ENCODE data around the gene ABTB2.

DNA sequence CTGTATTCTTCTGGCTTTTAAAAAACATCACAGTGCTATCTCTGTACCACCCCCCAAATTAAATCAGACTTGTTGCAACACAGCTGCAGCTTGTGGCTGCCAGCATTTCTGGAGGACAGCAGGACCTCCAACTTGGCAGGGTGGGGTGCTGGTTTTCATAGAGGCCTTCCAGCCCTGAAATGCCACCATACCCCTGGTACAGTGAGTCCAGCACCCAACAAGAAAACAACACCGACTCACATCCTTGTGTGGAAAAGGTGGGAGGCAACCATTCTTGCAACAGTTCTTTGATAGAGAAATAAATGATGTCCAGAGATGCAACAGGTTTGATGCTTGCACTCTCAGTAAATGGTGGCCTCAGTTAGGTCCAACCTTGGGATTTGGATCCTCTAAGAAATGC, 96.0 kb downstream of the ABTB2 start:
- TF ChIP-seq POLR2A (IDR thresholded peaks at IDR 0.05) = no peak
- no peak for TF ChIP-seq CTCF (IDR thresholded peaks at IDR 0.05)

Data from esophagus squamous epithelium (tissue), 4 donors.